Gastrocnemius medialis (tissue), 4 donors: ENCODE results near the gene TTC23. TPM values are rescaled to one million over a fixed set of nuclear protein-coding genes. Genes with fewer than 3 reads are reported as not detected.
"Not testable (repeated sequence)": the region's sequence is repeated elsewhere in the genome, so short reads cannot be mapped to it uniquely, and the experiment has no call there.

Experiments
- ATAC-seq, 2 donors: fragments of 150-250 bp; one replicate each; pipeline ENCODE4 v1.9.1; 2016
- DNase-seq, 2 donors: peaks; one replicate each; pipeline ENCODE4 v3.0.0-alpha.2; 2019
- H3K27ac ChIP-seq, 4 donors: fragments of 200-600 bp; sonication (generic); 1 replicate in 1 of 4; 2 replicates in 3 of 4; pipeline ENCODE4 v1.5.1; 2016 to 2018; ENCODE audit warnings: mild to moderate bottlenecking in 2 of 4, moderate library complexity in 1 of 4
- H3K27me3 ChIP-seq, 3 donors: fragments of 200-600 bp; sonication (generic) in 2 of 3; 1 replicate in 1 of 3; 2 replicates in 2 of 3; pipeline versions ENCODE4 v1.5.1 to v1.6.0; 2016 to 2019; ENCODE audit warnings: mild to moderate bottlenecking in 1 of 3, moderate library complexity in 1 of 3
- H3K36me3 ChIP-seq, 2 donors: fragments of 200-600 bp; sonication (generic) in 1 of 2; one replicate each; pipeline ENCODE4 v1.5.1; 2017 to 2018
- H3K4me1 ChIP-seq, 2 donors: fragments of 200-600 bp; sonication (generic) in 1 of 2; one replicate each; pipeline ENCODE4 v1.5.1; 2016 to 2017; ENCODE audit warnings: mild to moderate bottlenecking in 2 of 2
- H3K4me3 ChIP-seq, 4 donors: fragments of 200-600 bp; sonication (generic) in 3 of 4; 1 replicate in 1 of 4; 2 replicates in 3 of 4; pipeline ENCODE4 v1.5.1; 2016 to 2019; ENCODE audit warnings: mild to moderate bottlenecking in 2 of 4
- H3K9me3 ChIP-seq, 3 donors: fragments of 200-600 bp; sonication (generic) in 2 of 3; 1 replicate in 1 of 3; 2 replicates in 2 of 3; pipeline ENCODE4 v1.5.1; 2016 to 2019
- CTCF ChIP-seq, 5 experiments: fragments of 450-650 bp in 3 of 5; fragments of 200-600 bp in 2 of 5; sonication (generic) in 2 of 5; IDR thresholded peaks in 4 of 5; conservative IDR thresholded peaks in 1 of 5; 1 replicate in 4 of 5; 2 replicates in 1 of 5; pipeline ENCODE4 v1.5.1; 2016 to 2019; ENCODE audit warnings: antibody characterized with exemption in 5 of 5, mild to moderate bottlenecking in 3 of 5, moderate library complexity in 3 of 5
- POLR2A ChIP-seq, 2 donors: fragments of 450-650 bp; IDR thresholded peaks; one replicate each; pipeline ENCODE4 v1.6.1; 2017; ENCODE audit warnings: antibody characterized with exemption in 2 of 2, mild to moderate bottlenecking in 2 of 2, moderate library complexity in 2 of 2
- in situ Hi-C, 4 donors: fragments of 200-750 bp; cut with MboI; loops; one replicate each; pipeline versions ENCODE4 v1.15.0 to v1.8.0; 2017; ENCODE audit warnings: low sequenced_read_pairs in 4 of 4
- intact Hi-C: fragments of 100-400 bp; cut with DNase I; formaldehyde crosslinking; loops from one replicate; pipeline ENCODE4 v1.15.1; 2023; ENCODE audit warnings: low total_unique reads
- total RNA-seq, 4 donors: library from RNA; depleted of rRNA; stranded (reverse); fragments of >200 nt; gene quantifications; one replicate each; pipeline versions ENCODE4 v1.1.0 to v1.2.3, GENCODE V29; 2016

TTC23 gene
- total RNA-seq, 4 donors from 2014 or later = 5.6 to 9.9 (median 7.7) TPM

GRCh38 chr15:99115300-99116215 is 133.8 kb downstream of the TTC23 start:
- Histone ChIP-seq H3K27ac (peak overlapping the region; percentile 88 to 97 (median 94)), H3K4me3 (no peak overlapping the region), H3K4me1 (peaks cover 83 to 94% of the 10 kb centered on the region in 2 donors), H3K27me3 (no peaks in the 10 kb centered on the region), H3K9me3 (no peaks in the 10 kb centered on the region), H3K36me3 (no peaks in the 10 kb centered on the region)
- in situ Hi-C loops = loop anchor here in 2 of 4 donors (25.0 kb wide), 1 partner anchor 622 kb away; the partner anchor contains the start of gene LYSMD4 (in 2 of the 2)
- intact Hi-C loops = no loop called here
- no peak for DNase-seq
- no peak for TF ChIP-seq CTCF (IDR thresholded peaks at IDR 0.05 in 4 of 5, conservative IDR thresholded peaks at IDR 0.05 in 1 of 5)
- no peak for TF ChIP-seq POLR2A (IDR thresholded peaks at IDR 0.05)
- ATAC-seq = no peak

GRCh38 chr15:99114511-99115299 is 134.7 kb downstream of the TTC23 start:
- H3K36me3 ChIP-seq = no peaks in the 10 kb centered on the region
- H3K27ac ChIP-seq = peak overlapping the region; percentile 88 to 97 (median 94)
- no peaks in the 10 kb centered on the region for H3K27me3 ChIP-seq
- intact Hi-C loops (no loop called here), in situ Hi-C loops (loop anchor here in 2 of 4 donors (25.0 kb wide), 1 partner anchor 623 kb away; the partner anchor contains the start of gene LYSMD4 (in 2 of the 2))
- ATAC-seq (peak; percentile 52 to 77), DNase-seq (peak; percentile 66 to 85)
- peak overlapping the region in 2 of 4 donors; percentile 20 to 24 for H3K4me3 ChIP-seq
- no peaks in the 10 kb centered on the region for H3K9me3 ChIP-seq
- H3K4me1 ChIP-seq = peaks cover 83 to 95% of the 10 kb centered on the region in 2 donors
- TF ChIP-seq POLR2A (IDR thresholded peaks at IDR 0.05) = no peak
- no peak for TF ChIP-seq CTCF (IDR thresholded peaks at IDR 0.05 in 4 of 5, conservative IDR thresholded peaks at IDR 0.05 in 1 of 5)

GRCh38 chr15:99113547-99114271 is 135.7 kb downstream of the TTC23 start:
- DNase-seq (peak in 1 of 2 donors; percentile 44), ATAC-seq (peak in 1 of 2 donors; percentile 5)
- in situ Hi-C loops (loop anchor here in 2 of 4 donors (25.0 kb wide), 1 partner anchor 624 kb away; the partner anchor contains the start of gene LYSMD4 (in 2 of the 2)), intact Hi-C loops (no loop called here)
- H3K27me3 ChIP-seq = no peaks in the 10 kb centered on the region
- H3K27ac ChIP-seq = peak overlapping the region; percentile 88 to 97 (median 94)
- no peaks in the 10 kb centered on the region for H3K36me3 ChIP-seq
- peaks cover 83 to 95% of the 10 kb centered on the region in 2 donors for H3K4me1 ChIP-seq
- H3K4me3 ChIP-seq = no peak overlapping the region
- TF ChIP-seq POLR2A (IDR thresholded peaks at IDR 0.05) (peak in 1 of 2 donors; percentile 36), CTCF (IDR thresholded peaks at IDR 0.05 in 4 of 5, conservative IDR thresholded peaks at IDR 0.05 in 1 of 5) (no peak)
- no peaks in the 10 kb centered on the region for H3K9me3 ChIP-seq

GRCh38 chr15:99111641-99112040 is 137.7 kb downstream of the TTC23 start:
- in situ Hi-C loops = loop anchor here in 2 of 4 donors (25.0 kb wide), 1 partner anchor 626 kb away; the partner anchor contains the start of gene LYSMD4 (in 2 of the 2)
- H3K27me3 ChIP-seq, ATAC-seq, H3K36me3 ChIP-seq, H3K4me3 ChIP-seq, H3K9me3 ChIP-seq, intact Hi-C loops, DNase-seq: not testable (repeated sequence)
- Histone ChIP-seq H3K27ac (peak overlapping the region; percentile 88 to 97 (median 94)), H3K4me1 (peaks cover 93 to 97% of the 10 kb centered on the region in 2 donors)
